Measurements from ENCODE around the gene ARHGAP30.
"Not testable (repeated sequence)": the region's sequence is repeated elsewhere in the genome, so short reads cannot be mapped to it uniquely, and the experiment has no call there.

Gene ARHGAP30

GRCh38 chr1:161037661-161038522 is 31.8 kb downstream of the ARHGAP30 start:
- DNase-seq: no peak

- no peak for DNase-seq
Measured at GRCh38 chr1:161033751-161034150, 35.9 kb downstream of the ARHGAP30 start.

GRCh38 chr1:161032409-161032808 is 37.3 kb downstream of the ARHGAP30 start:
- DNase-seq: no peak

- DNase-seq: no peak
Measured at GRCh38 chr1:161031874-161032273, 37.8 kb downstream of the ARHGAP30 start.

GRCh38 chr1:161029466-161029865 is 40.2 kb downstream of the ARHGAP30 start:
- DNase-seq: not testable (repeated sequence)

GRCh38 chr1:161026954-161027353 is 42.7 kb downstream of the ARHGAP30 start:
- DNase-seq: not testable (repeated sequence)

- not testable (repeated sequence) for DNase-seq
Measured at GRCh38 chr1:161022432-161022831, 47.3 kb downstream of the ARHGAP30 start.

GRCh38 chr1:161021970-161022353 is 47.7 kb downstream of the ARHGAP30 start:
- DNase-seq: no peak

GRCh38 chr1:161021165-161021969 is 48.3 kb downstream of the ARHGAP30 start:
- no peak for DNase-seq

- no peak for DNase-seq
Measured at GRCh38 chr1:161020509-161021164, 49.1 kb downstream of the ARHGAP30 start, which contains the start of gene F11R. Gene F11R (minus strand): TSS chr1:161021152. CDS start chr1:161021073, 79 bp downstream.

GRCh38 chr1:161019751-161020495 is 49.8 kb downstream of the ARHGAP30 start:
- no peak for DNase-seq

GRCh38 chr1:161019111-161019660 is 50.5 kb downstream of the ARHGAP30 start:
- not testable (repeated sequence) for DNase-seq

- DNase-seq: no peak
Measured at GRCh38 chr1:161018631-161018930, 51.1 kb downstream of the ARHGAP30 start.

GRCh38 chr1:161017756-161018630 is 51.7 kb downstream of the ARHGAP30 start:
- no peak for DNase-seq

- DNase-seq: not testable (repeated sequence)
Measured at GRCh38 chr1:161017181-161017580, 52.5 kb downstream of the ARHGAP30 start.

GRCh38 chr1:161016683-161017082 is 53.0 kb downstream of the ARHGAP30 start:
- DNase-seq: not testable (repeated sequence)

GRCh38 chr1:161013488-161014230 is 56.0 kb downstream of the ARHGAP30 start:
- DNase-seq: no peak

- no peak for DNase-seq
Measured at GRCh38 chr1:161013131-161013487, 56.6 kb downstream of the ARHGAP30 start.

- DNase-seq: no peak
Measured at GRCh38 chr1:161012420-161012819, 57.3 kb downstream of the ARHGAP30 start.

- DNase-seq: no peak
Measured at GRCh38 chr1:161009602-161010211, 60.0 kb downstream of the ARHGAP30 start.
